Mesenchymal stem cell (in vitro differentiated cells and primary cell): ENCODE measurements around the gene SCIN.

Source experiments
- DNase-seq: peaks from one replicate; pipeline ENCODE4 v3.0.0-alpha.2; 2013
- H2AFZ ChIP-seq: one replicate; pipeline ENCODE4 v1.6.1; 2013; ENCODE audit warnings: low read depth, mild to moderate bottlenecking, control low read depth, inconsistent platforms, low read length, moderate library complexity
- H2AK5ac ChIP-seq: 2 replicates; pipeline ENCODE4 v1.6.1; 2013; ENCODE audit warnings: low read length, moderate library complexity, mild to moderate bottlenecking, inconsistent platforms; ENCODE audit not compliant: severe bottlenecking
- H2BK120ac ChIP-seq: one replicate; pipeline ENCODE4 v1.6.1; 2013; ENCODE audit warnings: low read depth, mild to moderate bottlenecking, inconsistent platforms, low read length, moderate library complexity
- H2BK12ac ChIP-seq, 2 experiments: one replicate each; pipeline ENCODE4 v1.6.1; 2013; ENCODE audit warnings: inconsistent platforms in 2 of 2, low read length in 2 of 2, mild to moderate bottlenecking in 2 of 2, moderate library complexity in 2 of 2, control low read depth in 1 of 2
- H2BK15ac ChIP-seq: one replicate; pipeline ENCODE4 v1.6.1; 2013; ENCODE audit warnings: mild to moderate bottlenecking, low read depth, inconsistent platforms; ENCODE audit not compliant: poor library complexity, severe bottlenecking
- H2BK5ac ChIP-seq: 2 replicates; pipeline ENCODE4 v1.6.1; 2013; ENCODE audit warnings: low read depth, mild to moderate bottlenecking, low read length, control low read depth, inconsistent platforms; ENCODE audit not compliant: poor library complexity, severe bottlenecking
- H3K14ac ChIP-seq, 2 experiments: one replicate each; pipeline ENCODE4 v1.6.1; 2013; ENCODE audit warnings: inconsistent platforms in 2 of 2, low read length in 2 of 2, control low read depth in 1 of 2, mild to moderate bottlenecking in 1 of 2, moderate library complexity in 1 of 2
- H3K18ac ChIP-seq, 2 experiments: one replicate each; pipeline ENCODE4 v1.6.1; 2013; ENCODE audit warnings: inconsistent platforms in 2 of 2, low read length in 2 of 2, control low read depth in 1 of 2, low read depth in 1 of 2, mild to moderate bottlenecking in 1 of 2
- H3K23ac ChIP-seq, 2 experiments: one replicate each; pipeline ENCODE4 v1.6.1; 2013; ENCODE audit warnings: inconsistent platforms in 2 of 2, low read length in 2 of 2, mild to moderate bottlenecking in 2 of 2, moderate library complexity in 2 of 2, control low read depth in 1 of 2
- H3K27ac ChIP-seq: 2 replicates; pipeline ENCODE4 v1.5.1; 2013; ENCODE audit warnings: mild to moderate bottlenecking, moderate library complexity, low read length, control low read depth, inconsistent platforms; ENCODE audit not compliant: poor library complexity, severe bottlenecking
- H3K27me3 ChIP-seq, 2 experiments: 2 replicates each; pipeline versions ENCODE4 v1.6.1 to v1.7.0; 2013; ENCODE audit warnings: low read length in 2 of 2, mild to moderate bottlenecking in 2 of 2, moderate library complexity in 2 of 2, control low read depth in 1 of 2, inconsistent platforms in 1 of 2; ENCODE audit not compliant: control insufficient read depth in 1 of 2, insufficient read depth in 1 of 2
- H3K36me3 ChIP-seq, 2 experiments: 2 replicates each; pipeline versions ENCODE4 v1.6.1 to v1.7.0; 2013; ENCODE audit warnings: low read length in 2 of 2, control low read depth in 1 of 2, inconsistent platforms in 1 of 2, low read depth in 1 of 2, mild to moderate bottlenecking in 1 of 2; ENCODE audit not compliant: insufficient read depth in 2 of 2, control insufficient read depth in 1 of 2
- H3K4ac ChIP-seq, 2 experiments: one replicate each; pipeline ENCODE4 v1.6.1; 2013; ENCODE audit warnings: inconsistent platforms in 2 of 2, low read length in 2 of 2, mild to moderate bottlenecking in 2 of 2, moderate library complexity in 2 of 2, control low read depth in 1 of 2, low read depth in 1 of 2
- H3K4me1 ChIP-seq: 2 replicates; pipeline ENCODE4 v1.6.1; 2013; ENCODE audit warnings: low read depth, low read length, control low read depth; ENCODE audit not compliant: control insufficient read depth, insufficient read depth
- H3K4me2 ChIP-seq: 2 replicates; pipeline ENCODE4 v1.6.1; 2013; ENCODE audit warnings: low read length, mild to moderate bottlenecking, inconsistent platforms; ENCODE audit not compliant: poor library complexity, severe bottlenecking
- H3K4me3 ChIP-seq, 2 experiments: 2 replicates each; pipeline versions ENCODE4 v1.5.1 to v1.7.0; 2013; ENCODE audit warnings: low read length in 2 of 2, mild to moderate bottlenecking in 2 of 2, control low read depth in 1 of 2, low read depth in 1 of 2; ENCODE audit not compliant: insufficient read depth in 1 of 2
- H3K79me1 ChIP-seq: replicated peaks from 2 replicates; pipeline ENCODE4 v1.6.1; 2013; ENCODE audit warnings: mild to moderate bottlenecking, control low read depth, low read length, inconsistent platforms; ENCODE audit not compliant: poor library complexity, severe bottlenecking
- H3K9ac ChIP-seq: 2 replicates; pipeline ENCODE4 v1.7.0; 2013; ENCODE audit warnings: mild to moderate bottlenecking, low read length, moderate library complexity
- H3K9me3 ChIP-seq: 2 replicates; pipeline ENCODE4 v1.7.0; 2013; ENCODE audit warnings: mild to moderate bottlenecking, low read length; ENCODE audit not compliant: control insufficient read depth
- H4K8ac ChIP-seq: one replicate; pipeline ENCODE4 v1.6.1; 2013; ENCODE audit warnings: inconsistent platforms, mild to moderate bottlenecking, low read length, moderate library complexity
- H4K91ac ChIP-seq: one replicate; pipeline ENCODE4 v1.6.1; 2013; ENCODE audit warnings: mild to moderate bottlenecking, low read length, inconsistent platforms
- WGBS: methylation state at CpG from one replicate; pipeline ENCODE4 v1.1.7; 2013; ENCODE audit warnings: mixed read lengths; 5-methylcytosine and 5-hydroxymethylcytosine counted together

SCIN gene

DNA sequence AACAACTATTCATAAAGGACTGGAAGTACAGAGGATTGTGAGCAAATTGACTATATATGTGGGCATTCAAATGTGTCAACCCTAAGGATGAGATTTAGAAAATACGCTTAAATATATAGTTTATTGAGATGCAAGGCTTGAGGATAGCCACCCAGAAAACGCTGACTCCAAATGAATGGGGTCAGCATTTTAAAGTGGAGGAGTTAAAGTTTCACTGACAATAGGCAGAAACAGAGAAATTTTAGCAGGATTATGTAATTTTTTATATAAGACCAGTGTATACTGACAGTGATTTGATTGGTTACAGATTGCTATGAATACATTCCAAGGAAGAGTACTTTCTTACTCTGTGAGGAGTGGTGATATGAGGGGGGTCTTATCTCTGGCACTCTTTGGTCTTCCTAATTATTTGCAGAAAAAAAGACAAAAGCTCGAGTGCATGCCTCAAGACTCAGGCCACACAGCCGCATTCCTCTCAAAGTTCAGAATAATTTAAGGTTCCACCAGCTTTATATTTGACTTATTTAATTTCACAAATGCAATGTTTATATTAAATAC, 78.3 kb downstream of the SCIN start:
- Histone ChIP-seq H2BK5ac (no peak overlapping the region), H3K14ac (no peak overlapping the region), H3K4me2 (no peak overlapping the region), H3K9me3 (no peaks in the 10 kb centered on the region), H3K4me3 (no peak overlapping the region), H3K79me1 (no peaks in the 10 kb centered on the region), H3K18ac (no peak overlapping the region), H2AK5ac (no peak overlapping the region), H3K36me3 (no peaks in the 10 kb centered on the region), H4K8ac (no peak overlapping the region), H3K27ac (no peak overlapping the region), H2BK15ac (no peak overlapping the region), H4K91ac (no peak overlapping the region), H3K4me1 (no peaks in the 10 kb centered on the region), H2BK120ac (no peak overlapping the region), H3K27me3 (no peaks in the 10 kb centered on the region), H2BK12ac (no peak overlapping the region), H2AFZ (no peak overlapping the region), H3K4ac (no peak overlapping the region), H3K23ac (no peak overlapping the region), H3K9ac (no peak overlapping the region)
- 94% methylated on average over 2 of the region's 4 CpGs for WGBS
- no peak for DNase-seq

GRCh38 chr7:12649348-12649747, 78.8 kb downstream of the SCIN start:
- no peak overlapping the region for H2BK15ac ChIP-seq
- H2AK5ac ChIP-seq: no peak overlapping the region
- H3K4ac ChIP-seq: no peak overlapping the region
- no peak overlapping the region for H3K9ac ChIP-seq
- H4K8ac ChIP-seq: no peak overlapping the region
- DNase-seq: no peak
- H3K4me3 ChIP-seq: no peak overlapping the region
- no peak overlapping the region for H3K18ac ChIP-seq
- no peak overlapping the region for H3K14ac ChIP-seq
- no peak overlapping the region for H3K4me2 ChIP-seq
- H2BK12ac ChIP-seq: no peak overlapping the region
- H3K23ac ChIP-seq: no peak overlapping the region
- no peak overlapping the region for H2BK5ac ChIP-seq
- no peaks in the 10 kb centered on the region for H3K36me3 ChIP-seq
- H3K27ac ChIP-seq: no peak overlapping the region
- no peak overlapping the region for H2AFZ ChIP-seq
- no peaks in the 10 kb centered on the region for H3K79me1 ChIP-seq
- no peak overlapping the region for H2BK120ac ChIP-seq
- no peaks in the 10 kb centered on the region for H3K27me3 ChIP-seq
- no peaks in the 10 kb centered on the region for H3K4me1 ChIP-seq
- H3K9me3 ChIP-seq: no peaks in the 10 kb centered on the region
- H4K91ac ChIP-seq: no peak overlapping the region

DNA sequence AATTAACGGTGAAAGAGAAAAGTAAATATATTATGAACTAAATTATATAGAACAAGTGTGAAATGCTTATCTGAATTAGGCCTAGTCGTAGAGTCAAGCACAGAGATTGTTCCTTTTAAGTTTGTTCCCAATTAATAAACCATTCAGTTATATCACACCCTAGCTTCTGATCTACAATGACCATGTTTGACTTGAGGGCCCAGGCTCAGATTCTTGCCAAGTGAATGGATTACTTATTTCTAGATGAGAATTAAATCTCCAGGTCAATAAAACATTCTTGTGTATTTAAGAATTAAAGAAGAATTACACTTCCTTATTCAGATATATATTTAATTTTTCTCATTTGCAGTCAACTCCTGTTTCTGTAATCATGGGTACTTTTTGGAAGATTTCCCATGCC, 79.6 kb downstream of the SCIN start:
- H3K36me3 ChIP-seq: no peaks in the 10 kb centered on the region
- no peaks in the 10 kb centered on the region for H3K27me3 ChIP-seq
- H3K9ac ChIP-seq: no peak overlapping the region
- H3K79me1 ChIP-seq: no peaks in the 10 kb centered on the region
- no peak overlapping the region for H2AFZ ChIP-seq
- no peak overlapping the region for H2AK5ac ChIP-seq
- no peak overlapping the region for H3K4ac ChIP-seq
- H2BK12ac ChIP-seq: no peak overlapping the region
- H3K27ac ChIP-seq: no peak overlapping the region
- H3K4me1 ChIP-seq: no peaks in the 10 kb centered on the region
- no peak overlapping the region for H3K23ac ChIP-seq
- no peak overlapping the region for H2BK5ac ChIP-seq
- no peak overlapping the region for H2BK120ac ChIP-seq
- no peak overlapping the region for H3K4me2 ChIP-seq
- no peak overlapping the region for H3K18ac ChIP-seq
- no peak overlapping the region for H4K8ac ChIP-seq
- no peak for DNase-seq
- H2BK15ac ChIP-seq: no peak overlapping the region
- no peak overlapping the region for H4K91ac ChIP-seq
- H3K9me3 ChIP-seq: no peaks in the 10 kb centered on the region
- no CpG with 5 or more reads among the region's 2 CpGs for WGBS
- H3K14ac ChIP-seq: no peak overlapping the region
- H3K4me3 ChIP-seq: no peak overlapping the region

DNA sequence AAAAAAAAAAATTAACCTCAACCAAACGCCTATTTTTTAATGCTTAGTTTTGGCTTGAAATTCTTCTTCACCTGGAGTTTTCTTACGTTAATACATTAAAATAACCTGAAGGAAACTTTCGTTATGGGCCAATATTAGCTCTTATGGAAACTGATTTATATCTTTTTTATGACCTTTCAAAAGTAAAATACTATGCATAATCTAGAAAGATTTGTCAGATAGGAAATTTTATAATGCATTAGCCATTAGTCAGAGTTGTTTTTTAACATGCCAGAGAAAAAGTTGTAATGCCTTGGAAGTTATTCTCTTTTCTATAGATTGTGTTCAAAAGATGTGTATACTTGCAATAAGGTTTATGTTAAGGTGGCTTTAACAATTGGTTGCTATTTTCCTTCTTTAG, 82.6 kb downstream of the SCIN start:
- WGBS: no CpG with 5 or more reads among the region's 3 CpGs
- H3K4me2 ChIP-seq: no peak overlapping the region
- no peak overlapping the region for H2BK12ac ChIP-seq
- H3K18ac ChIP-seq: no peak overlapping the region
- no peak overlapping the region for H2BK5ac ChIP-seq
- no peak overlapping the region for H3K14ac ChIP-seq
- H4K91ac ChIP-seq: no peak overlapping the region
- H3K4me1 ChIP-seq: no peaks in the 10 kb centered on the region
- H2AK5ac ChIP-seq: no peak overlapping the region
- no peaks in the 10 kb centered on the region for H3K27me3 ChIP-seq
- H2BK15ac ChIP-seq: no peak overlapping the region
- no peak overlapping the region for H3K23ac ChIP-seq
- H3K4me3 ChIP-seq: no peak overlapping the region
- no peak overlapping the region for H3K9ac ChIP-seq
- H3K4ac ChIP-seq: no peak overlapping the region
- H3K9me3 ChIP-seq: no peaks in the 10 kb centered on the region
- DNase-seq: no peak
- H4K8ac ChIP-seq: no peak overlapping the region
- H2AFZ ChIP-seq: no peak overlapping the region
- no peak overlapping the region for H3K27ac ChIP-seq
- H3K36me3 ChIP-seq: no peaks in the 10 kb centered on the region
- H3K79me1 ChIP-seq: no peaks in the 10 kb centered on the region
- no peak overlapping the region for H2BK120ac ChIP-seq
